GM21529 (cell line): Measurements from ENCODE around the gene SH3BP1.
"Not testable (repeated sequence)": the region's sequence is repeated elsewhere in the genome, so short reads cannot be mapped to it uniquely, and the experiment has no call there.

Source experiments
- ATAC-seq: cut with Tn5 transposase; IDR thresholded peaks from one replicate; pipeline ENCODE4 v1.9.1; 2021; ENCODE audit not compliant: unreplicated experiment

Gene SH3BP1, protein sequence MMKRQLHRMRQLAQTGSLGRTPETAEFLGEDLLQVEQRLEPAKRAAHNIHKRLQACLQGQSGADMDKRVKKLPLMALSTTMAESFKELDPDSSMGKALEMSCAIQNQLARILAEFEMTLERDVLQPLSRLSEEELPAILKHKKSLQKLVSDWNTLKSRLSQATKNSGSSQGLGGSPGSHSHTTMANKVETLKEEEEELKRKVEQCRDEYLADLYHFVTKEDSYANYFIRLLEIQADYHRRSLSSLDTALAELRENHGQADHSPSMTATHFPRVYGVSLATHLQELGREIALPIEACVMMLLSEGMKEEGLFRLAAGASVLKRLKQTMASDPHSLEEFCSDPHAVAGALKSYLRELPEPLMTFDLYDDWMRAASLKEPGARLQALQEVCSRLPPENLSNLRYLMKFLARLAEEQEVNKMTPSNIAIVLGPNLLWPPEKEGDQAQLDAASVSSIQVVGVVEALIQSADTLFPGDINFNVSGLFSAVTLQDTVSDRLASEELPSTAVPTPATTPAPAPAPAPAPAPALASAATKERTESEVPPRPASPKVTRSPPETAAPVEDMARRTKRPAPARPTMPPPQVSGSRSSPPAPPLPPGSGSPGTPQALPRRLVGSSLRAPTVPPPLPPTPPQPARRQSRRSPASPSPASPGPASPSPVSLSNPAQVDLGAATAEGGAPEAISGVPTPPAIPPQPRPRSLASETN

DNA sequence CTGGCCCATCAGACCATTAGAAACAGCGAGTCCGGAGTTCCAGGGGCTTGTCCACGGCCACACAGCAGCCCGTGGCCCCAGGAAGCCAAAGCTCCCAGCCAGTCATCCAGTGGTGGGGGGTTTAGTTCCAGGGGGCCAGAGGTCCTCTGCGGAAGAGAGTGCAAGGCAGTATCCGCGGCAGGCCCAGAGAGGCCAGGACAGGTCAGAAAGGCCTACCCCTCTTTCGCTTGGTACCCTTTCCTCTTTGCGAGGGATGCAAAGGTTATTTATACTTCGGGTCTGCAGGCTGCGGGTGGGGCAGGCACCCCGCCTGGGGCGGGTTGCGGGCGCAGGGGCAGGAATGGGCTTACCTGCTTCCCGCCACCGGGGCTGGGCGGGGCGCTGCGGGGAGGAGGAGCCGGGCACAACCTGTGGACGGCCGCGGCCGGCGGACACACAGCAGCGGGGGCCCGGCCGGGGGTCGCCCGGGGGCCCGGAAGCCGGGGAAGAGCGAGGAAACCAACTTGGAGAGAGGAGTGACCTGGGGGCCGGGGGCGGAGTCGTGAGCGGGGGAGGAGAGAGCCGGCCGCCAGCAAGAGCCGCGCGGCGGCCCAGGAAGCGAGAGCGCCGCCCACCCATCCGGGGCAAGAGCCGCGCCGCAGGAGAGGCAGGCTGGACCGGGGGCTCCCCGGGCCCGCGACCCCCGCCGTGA lies at the start of gene SH3BP1:
TSS of gene SH3BP1 (plus strand) at position 600 of the 691 bp plus-strand sequence. CDS start 119 bp downstream, outside the sequence.
- ATAC-seq = no peak

DNA sequence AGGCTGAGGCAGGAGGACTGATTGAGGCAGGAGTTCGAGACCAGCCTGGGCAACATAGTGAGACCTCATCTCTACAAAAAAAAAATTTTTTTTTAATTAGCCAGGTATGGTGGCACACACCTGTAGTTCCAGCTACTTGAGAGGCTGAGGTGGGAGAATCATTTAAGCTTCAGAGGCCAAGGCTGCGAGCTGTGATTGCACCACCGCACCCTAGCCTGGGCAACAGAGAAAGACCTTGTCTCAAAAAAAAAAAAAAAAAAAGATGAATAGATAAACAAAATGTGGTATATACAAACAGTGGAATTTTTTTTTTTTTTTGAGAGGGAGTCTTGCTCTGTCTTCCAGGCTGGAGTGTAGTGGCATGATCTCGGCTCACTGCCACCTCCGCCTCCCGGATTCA lies 48.4 kb upstream of the SH3BP1 start:
- ATAC-seq = not testable (repeated sequence)

DNA sequence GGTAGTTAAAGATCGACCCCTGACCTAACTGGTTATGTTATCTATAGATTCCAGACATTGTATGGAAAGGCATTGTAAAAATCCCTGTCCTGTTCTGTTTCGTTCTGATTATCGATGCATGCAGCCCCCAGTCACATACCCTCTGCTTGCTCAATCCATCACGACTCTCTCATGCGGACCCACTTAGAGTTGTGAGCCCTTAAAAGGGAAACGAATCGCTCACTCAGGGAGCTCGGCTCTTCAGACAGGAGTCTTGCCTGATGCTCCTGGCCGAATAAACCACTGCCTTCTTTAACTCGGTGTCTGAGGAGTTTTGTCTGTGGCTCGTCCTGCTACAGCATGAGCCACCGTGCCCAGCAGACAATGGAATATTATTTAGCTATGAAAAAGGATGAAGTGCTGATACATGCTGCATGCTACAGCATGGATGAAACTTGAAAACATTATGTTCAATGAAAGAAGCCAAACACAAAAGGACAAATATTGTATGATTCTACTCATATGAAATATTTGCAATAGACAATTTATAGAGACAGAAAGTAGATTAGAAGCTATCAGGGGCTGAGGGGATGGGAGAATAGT lies 47.6 kb upstream of the SH3BP1 start:
- ATAC-seq = no peak

DNA sequence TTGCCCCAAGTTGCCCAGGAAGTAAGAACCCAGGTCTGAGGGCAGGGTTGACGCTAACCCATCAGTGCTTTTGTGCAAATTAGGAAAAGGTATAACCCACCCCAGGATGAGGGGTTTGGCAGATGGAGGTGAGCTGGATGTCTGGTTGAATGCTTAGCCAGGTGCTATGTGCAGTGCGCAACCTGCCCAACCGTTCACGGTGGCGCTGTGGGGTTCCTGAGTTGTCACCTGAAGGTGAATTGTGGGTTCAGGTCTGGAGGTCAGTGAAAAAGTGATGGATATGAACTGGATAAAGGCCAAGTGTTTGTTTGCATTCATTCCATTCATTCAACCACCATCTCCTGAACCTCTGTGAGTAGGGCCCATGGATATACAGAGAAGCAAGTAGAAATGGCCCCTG lies 45.2 kb upstream of the SH3BP1 start:
- no peak for ATAC-seq

DNA sequence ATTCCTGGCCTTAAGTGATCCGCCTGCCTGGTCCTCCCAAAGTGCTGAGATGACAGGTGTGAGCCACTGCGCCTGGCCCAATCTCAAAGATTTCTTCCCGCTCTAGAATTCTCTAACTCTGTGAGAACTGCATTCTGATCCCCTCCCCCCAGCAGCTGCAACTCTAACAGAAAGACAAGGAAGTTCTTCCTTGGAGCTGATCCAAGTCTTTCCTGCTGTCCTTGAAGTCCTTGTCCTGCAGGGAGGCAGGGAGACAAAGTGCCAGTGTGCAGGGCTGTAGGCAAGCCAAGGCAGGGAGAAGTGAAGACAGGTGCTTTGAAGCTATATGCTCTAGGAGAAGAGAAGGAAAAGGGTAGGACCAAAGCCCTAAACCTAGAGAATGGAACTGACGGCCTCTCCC lies 40.3 kb upstream of the SH3BP1 start:
- ATAC-seq = no peak

DNA sequence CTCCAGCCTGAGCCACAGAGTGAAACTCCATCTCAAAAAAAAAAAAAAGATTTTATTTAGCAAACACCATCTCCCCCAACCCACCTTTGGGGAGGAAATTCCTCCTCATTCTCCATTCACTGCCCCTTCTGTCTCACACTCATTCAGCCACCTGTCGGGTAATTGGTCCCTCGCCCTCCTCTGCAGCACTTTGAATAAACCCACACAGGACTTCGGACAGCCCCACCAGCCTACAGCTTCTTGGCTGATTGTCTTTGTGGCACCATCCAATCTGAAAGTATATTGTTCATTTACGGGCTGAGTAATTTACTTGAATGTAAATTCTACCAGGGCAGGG lies 38.3 kb upstream of the SH3BP1 start:
- no peak for ATAC-seq

DNA sequence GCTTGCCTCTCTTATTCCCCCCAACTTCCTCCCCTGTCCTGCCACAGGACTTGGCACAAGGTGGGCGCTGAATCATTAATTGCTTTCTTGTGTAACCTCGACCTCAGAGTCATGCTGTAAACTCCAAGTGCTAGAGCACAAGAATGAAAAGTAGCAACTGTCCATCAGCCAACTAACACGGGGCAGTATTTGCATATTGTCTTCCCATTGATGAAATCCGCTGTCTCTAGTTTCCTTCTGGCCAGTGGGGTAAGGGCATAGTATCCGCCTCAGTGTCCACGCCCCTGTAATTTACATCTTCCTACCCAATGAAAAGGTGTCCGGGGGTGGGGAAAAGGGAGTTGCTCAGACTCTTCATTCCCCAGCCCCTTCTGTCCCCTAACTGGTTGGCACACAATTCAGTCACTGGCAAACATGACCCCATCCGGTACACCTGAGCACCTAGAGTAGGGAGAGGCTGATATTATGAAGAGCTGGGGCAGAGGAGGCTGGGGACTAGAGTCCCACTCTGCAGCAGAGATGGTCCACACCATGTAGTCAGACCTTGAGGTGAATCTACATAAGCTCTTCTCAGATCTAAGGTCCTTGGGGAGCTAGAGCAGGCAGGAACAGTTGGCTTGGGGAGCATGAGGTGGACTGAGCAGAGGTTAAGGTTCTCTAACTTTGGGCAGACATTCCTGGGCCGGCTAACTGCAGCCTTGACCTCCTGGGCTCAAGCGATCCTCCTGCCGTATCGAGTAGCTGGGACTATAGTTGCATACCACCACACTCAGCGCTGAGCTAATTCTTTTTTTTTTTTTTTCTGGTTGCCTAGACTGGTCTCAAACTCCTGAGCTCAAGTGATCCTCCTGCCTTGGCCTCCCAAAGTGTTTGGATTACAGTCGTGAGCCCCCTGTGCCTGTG lies 37.7 kb upstream of the SH3BP1 start:
- no peak for ATAC-seq

DNA sequence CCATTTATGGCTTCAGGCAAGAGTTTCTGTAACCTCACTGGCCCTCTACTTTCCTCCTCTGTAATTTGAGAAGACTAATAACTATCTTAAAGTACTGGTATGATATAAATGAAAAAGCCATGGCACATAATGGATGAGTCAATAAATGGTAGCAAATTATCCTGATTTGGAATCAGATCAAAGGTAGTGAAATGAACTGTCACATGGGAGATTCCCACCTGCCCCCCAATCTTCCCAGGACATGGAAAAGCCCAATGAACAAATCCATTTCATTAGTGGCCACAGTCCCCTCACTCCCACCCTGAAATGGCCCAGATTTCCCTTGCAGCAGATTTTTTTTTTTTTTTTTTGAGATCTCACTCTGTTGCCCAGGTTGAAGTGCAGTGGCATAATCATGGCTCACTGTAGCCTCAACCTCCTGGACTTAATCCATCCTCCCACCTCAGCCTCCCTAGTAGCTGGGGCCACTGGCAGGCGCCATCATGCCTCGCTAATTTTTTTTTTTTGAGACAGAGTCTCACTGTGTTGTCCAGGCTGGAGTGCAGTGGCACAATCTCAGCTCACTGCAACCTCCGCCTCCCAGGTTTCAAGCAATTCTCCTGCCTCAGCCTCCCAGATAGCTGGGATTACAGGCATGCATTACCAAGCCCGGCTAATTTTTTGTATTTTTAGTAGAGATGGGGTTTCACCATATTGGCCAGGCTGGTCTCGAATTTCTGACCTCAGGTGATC lies 36.8 kb upstream of the SH3BP1 start:
- ATAC-seq = not testable (repeated sequence)

DNA sequence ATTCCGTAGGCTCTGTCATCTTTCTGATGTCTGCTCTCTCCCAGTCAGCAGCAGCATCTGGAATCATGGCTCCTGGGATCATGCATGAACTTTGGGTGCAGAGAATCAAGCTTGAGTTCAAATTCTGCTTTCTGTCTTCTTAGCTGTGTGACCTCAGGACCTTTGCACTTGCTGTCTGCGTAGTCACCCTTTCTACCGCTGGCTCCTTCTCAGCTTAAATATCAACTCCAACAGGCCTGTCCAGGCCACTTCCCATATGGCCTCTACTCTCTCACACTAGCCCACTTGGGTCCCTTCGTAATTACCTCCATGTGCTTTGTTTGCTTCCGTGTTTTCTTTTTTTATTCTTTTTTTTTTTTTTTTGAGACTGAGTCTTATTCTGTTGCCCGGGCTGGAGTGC lies 35.4 kb upstream of the SH3BP1 start:
- no peak for ATAC-seq

DNA sequence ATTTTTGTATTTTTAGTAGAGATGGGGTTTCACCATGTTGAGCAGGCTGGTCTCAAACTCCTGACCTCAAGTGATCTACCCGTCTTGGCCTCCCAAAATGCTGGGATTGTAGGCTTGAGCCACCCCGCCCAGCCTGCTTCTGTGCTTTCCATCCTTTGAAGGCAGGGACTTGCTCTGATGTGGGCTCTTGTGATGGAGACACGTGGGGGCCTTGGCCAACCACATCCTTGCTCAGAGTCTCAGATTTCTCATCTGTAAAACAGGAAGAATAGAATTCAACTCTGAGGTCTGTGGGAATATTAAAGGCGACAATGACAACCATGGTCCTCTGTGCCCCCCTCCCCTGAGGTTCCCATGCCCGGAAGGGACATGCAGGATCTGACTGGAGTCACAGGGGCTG lies 34.6 kb upstream of the SH3BP1 start:
- no peak for ATAC-seq

DNA sequence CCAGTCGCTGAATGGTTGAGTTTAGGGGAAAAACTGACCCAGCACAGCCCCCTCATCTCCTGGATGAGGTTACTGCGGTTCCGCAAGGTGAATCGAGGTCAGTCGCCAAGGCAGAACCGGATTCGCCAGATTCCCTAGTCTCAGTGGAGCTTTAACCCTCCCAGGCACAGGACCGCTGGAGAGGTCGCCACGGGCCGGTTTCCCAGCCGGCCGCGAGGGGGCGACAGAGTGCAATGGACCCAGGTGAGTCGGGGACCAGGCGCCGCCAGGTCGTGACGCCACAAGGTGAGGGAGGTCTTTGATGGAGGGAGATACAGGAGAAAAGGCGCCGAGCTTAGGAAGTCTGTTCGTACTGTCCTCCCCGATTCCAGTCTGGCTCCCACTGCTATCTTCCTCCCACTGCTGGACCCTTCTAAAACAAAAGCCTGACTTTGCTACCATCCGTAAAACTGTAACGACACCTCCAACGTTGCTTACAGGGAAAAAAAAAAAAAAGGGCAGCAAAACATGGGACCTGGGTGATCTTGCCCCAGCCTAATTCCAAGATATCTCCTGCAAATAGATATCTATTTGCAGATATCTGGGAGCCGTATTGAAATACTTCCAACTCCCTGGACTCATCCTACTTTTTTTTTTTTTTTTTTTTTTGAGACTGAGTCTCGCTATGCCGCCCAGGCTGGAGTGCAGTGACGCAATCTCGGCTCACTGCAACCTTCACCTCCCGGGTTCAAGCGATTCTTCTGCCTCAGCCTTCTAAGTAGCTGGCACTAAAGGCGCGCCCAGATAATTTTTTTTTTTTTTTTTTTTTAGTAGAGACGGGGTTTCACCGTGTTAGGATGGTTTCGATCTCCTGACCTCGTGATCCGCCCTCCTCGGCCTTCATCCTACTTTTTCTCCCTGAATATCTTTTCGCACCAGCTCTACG lies 32.2 kb upstream of the SH3BP1 start:
- no peak for ATAC-seq

DNA sequence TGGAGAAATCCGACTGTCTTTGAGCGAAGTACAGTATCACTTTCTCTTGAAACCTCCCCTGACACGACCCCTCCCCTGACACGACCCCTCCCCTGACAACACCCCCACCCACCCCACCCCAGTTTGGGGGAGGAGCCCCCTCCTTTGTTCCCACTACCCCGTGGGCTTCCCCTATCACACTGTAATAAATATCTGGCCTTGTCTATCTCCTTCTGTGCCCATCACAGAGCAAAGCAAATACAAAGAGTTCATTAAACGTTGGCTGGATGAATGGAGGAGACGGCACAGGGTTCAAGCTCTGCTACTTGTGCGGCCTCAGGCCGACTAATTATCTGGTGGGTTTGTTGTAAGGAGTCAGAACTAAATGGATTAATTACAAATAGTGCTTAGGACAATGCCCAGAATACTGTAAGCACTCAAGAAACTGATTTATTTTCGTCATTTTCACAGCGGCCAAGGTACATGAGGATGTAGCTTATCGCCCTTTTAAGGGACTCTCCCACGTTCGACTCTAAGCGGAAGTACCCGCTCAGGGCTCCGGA lies 31.5 kb upstream of the SH3BP1 start:
- no peak for ATAC-seq

DNA sequence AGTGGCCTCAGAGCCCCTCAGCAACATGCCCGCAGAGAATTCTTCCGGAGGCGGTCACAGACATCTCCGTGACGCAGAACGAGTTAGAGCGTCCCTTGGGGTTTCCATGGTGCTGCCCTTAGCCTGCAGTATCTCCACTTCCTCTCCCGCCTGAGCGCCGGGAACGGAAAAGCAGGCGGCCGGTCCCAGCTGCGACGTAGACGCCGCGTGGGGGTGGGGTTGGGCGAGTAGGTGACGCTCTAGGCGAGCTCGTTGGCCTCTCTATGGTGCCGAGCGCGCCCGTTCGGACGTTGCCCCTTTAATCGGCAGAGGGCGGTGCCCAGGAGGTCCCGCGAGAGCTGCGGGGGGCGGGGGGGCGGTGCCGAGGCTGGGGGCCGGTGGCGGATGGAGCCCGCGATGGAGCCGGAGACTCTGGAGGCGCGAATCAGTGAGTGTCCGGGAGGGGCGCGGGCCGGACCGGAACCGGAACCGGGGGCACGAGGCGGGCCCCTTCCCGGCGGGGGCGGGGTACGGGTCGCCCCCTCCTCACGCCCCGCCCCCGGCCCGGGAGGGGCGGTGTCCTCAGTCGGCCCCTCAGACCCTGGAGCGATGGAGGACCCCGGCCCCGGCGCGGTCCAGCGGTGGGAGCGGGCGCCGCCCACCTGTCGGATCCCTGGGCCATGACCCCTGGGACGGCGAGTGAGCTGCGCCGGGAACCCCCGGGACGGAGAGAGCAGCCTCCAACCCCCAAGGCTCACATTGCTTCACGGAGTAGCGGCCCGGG lies 30.8 kb upstream of the SH3BP1 start, which contains the start of gene GGA1:
TSS of gene GGA1 (plus strand) at position 358 of the 763 bp plus-strand sequence. CDS start at position 385, 27 bp downstream.
- ATAC-seq = peak; percentile 72

DNA sequence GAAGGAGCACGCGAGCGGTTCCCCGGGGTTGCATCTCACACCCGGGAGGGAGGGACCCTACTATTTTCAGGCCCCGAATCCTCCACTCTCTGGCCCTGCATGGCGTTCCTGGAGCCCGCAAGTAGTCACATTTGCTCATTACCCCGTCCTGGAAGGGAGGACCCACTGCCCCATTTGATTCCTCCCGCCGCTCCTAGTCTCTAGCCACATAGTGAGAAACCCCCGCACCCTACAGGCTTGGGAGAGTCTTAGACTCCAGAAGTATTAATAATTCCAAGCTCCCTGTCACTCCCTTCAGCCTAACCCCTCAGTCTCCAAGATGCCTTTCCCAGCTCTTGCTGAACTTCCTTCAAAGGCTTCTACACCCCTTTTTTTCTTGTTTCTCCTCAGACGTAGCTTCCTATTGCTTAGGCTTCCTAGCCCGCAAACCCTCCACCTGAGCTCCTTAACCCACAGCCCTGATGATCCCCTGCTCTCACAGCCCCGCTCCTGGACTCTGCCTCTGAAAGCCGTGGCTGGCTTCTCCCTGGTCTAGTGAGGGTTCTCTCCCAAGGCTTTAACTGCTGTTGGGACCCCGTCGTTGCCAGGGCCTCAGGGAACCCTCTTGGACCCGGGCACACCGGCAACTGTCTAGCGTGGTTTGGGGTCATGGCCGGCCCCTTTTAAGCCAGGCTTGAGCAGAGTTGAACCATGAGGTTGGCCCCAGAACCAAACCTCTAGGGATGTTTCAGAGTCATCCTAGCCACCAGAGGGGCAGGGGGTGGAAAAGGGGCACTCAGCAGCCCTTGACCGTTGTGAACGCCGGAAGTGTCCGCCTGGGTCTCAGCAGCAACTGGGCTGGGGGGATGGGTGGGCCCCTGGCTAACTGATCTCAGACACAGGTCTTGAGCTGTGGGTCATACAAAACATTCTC lies 30.0 kb upstream of the SH3BP1 start:
- no peak for ATAC-seq

DNA sequence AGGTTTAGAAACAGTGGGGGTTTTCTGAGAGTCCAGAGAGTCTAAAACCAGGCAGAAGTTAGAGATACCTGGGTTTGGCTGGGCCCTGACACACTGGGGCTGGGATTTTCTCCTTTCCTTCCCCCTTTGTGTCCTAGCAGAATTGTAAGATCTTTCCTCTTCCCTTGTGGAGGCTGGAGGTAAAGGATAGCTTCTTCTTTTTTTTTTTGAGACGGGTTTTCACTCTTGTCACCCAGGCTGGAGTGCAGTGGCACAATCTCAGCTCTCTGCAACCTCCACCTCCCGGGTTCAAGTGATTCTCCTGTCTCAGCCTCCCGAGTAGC lies 29.4 kb upstream of the SH3BP1 start:
- not testable (repeated sequence) for ATAC-seq

DNA sequence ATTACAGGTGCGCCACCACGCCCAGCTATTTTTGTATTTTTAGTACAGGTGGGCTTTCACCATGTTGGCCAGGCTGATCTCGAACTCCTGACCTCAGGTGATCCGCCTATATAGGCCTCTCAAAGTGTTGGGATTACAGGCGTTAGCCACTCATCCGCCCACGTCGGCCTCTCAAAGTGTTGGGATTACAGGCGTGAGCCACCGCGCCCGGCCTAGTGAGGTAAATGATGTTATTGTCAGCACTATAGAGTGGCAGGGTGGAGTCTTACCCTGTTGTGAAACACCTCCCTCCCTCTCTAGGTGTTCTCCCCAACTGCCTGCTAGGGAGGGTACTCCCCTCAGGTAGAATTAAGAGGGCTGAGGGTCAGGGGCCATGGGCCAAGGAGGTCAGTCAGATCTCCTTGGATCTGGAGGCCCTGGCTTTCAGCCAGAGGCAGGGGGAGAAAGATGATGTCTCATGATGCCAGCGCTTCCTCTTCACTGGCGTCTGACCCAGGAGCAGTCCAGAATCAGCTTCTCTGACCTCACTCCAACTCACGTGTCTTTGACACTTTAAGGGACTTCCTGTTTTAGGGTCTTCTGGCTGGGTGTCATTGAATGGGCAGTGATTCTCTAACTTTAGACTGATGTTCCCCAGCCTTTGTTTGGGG lies 28.9 kb upstream of the SH3BP1 start:
- ATAC-seq = no peak
